ENCODE results near the gene TCEA3.

The TCEA3 gene

GRCh38 chr1:23444596-23445390 lies 20.2 kb upstream of the TCEA3 start:
- no peak for DNase-seq

DNA sequence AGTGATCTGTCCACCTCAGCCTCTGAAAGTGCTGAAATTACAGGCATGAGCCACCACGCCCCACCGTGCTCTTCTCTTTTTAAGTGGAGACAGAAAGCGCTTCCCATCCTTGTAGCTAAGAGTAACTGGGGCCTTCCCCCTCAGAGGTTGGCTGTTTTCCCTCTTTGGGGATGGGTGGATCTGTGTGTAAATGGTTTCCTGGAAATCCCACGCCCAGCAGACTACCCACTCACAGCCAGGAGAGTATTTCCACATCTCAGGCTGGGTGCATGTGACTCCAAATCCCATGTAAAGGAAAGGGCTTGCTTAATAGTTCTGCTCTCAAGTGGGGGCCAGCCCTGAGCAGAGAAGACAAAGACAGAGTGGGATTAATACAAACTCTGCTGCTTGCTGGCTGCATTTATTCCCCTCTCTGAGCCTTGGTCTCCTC lies 19.6 kb upstream of the TCEA3 start:
- no peak for DNase-seq

DNA sequence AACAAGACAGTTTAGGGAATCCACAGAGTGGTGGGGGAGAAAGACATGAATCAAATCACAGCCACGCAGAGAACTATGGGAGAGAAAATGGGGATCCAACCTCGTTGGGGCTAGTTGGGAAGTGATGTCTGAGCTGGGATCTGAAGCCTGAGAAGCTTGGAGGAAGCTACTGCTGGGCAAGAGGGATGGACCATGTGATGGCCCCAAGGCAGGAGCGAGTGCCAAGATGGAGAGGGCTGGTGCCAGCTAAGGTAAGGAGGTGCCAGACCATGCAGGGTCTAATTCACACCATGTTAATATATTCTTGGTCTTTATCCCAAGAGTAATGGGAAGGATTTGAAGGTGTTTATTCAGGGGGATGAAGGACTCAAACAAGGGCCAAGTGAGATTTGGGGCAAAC lies 18.2 kb upstream of the TCEA3 start:
- DNase-seq, result no peak

- DNase-seq, result no peak
Measured at GRCh38 chr1:23441446-23442148, 17.0 kb upstream of the TCEA3 start.

DNA sequence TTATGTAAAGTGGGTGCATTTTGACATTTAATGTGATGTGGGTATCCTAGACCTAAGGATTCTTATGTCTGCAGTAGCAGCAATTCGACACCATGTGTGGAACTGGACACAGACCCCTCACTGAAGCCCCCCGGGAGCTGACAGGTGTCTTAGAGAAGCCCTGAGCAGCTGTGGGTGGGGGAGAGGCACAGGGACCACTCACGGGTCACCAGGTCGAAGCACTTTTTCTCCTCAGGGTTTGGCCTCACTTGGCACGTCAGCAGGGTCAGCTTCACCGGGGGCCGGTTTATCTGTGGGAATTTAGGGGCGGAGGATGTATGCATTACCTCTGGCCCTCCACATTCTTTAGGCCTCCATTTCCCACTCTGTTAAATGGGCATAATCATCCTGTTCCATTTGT lies 14.0 kb upstream of the TCEA3 start:
- DNase-seq, result no peak

- no peak for DNase-seq
Measured at GRCh38 chr1:23437355-23437664, 12.8 kb upstream of the TCEA3 start.

- peak; percentile 66 for DNase-seq
Measured at GRCh38 chr1:23436520-23437354, 12.2 kb upstream of the TCEA3 start.

DNA sequence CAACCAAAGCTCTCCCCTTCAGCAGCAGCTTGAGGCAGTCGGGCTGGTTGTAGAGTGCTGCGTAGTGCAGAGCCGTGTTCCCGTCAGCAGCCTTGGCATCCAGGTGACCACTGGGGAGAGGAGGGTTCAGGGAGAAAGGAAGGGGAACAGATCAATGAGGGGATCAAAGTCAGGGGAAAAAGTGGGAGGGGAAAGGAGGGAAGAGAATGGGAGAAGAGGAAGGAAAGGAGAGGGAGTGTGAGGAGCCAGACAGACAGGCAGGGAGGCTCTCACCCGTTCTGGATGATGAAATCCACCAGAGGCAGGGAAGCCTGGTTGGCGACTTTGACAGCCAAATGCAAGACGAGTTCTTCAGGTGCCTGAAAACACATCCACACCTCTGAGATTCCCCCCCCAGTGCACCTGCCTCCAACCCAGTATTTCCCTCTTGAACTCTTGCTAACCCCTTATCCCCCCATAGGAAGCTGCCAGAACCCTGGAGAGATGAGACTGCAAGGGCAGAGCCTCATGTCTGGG lies 9.8 kb upstream of the TCEA3 start:
- DNase-seq, result no peak

DNA sequence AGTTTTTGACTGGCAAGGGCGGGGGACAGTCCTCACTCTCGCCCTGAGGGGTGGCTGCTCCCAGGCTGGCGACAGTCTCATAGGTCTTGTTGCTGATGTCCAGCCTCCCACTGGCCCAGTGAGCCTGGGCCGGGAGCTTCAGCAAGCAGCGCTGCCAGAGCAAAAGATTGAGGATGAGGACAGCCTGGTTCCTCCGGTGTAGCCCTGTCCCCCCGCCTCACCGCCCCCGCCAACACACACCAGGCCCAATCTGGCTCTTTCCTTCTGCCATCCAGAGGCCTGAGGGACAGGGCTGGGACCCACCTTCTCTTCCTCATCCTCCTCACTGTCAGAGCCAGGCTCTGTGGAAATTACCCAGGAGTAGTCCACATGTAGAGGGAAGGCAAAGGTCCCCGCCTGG lies 8.6 kb upstream of the TCEA3 start:
- DNase-seq, result no peak

- DNase-seq, result no peak
Measured at GRCh38 chr1:23431431-23431830, 6.9 kb upstream of the TCEA3 start.

GRCh38 chr1:23430803-23431202 lies 6.3 kb upstream of the TCEA3 start:
- no peak for DNase-seq

GRCh38 chr1:23428136-23428905 lies 3.8 kb upstream of the TCEA3 start:
- DNase-seq, result no peak

DNA sequence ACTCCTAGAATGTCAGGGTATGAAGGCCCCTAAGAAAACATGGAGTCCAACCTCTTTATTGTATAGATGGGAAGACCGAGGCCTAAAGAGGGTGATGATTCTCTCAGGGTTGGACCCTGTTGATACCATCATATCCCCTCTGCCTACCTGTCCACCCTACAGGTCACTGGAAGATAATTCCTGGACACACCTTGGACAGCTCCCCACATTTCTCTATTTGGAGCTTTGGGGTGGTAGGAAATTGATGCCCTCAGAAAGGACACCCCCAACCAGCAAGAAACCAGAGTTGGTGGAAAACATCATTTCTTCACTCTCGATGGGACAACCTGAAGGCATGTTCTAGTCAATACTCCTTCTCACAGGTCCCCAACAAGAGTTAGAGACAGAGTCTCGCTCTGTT lies 3.0 kb upstream of the TCEA3 start:
- no peak for DNase-seq

- no peak for DNase-seq
Measured at GRCh38 chr1:23426828-23427227, 2.3 kb upstream of the TCEA3 start.

DNA sequence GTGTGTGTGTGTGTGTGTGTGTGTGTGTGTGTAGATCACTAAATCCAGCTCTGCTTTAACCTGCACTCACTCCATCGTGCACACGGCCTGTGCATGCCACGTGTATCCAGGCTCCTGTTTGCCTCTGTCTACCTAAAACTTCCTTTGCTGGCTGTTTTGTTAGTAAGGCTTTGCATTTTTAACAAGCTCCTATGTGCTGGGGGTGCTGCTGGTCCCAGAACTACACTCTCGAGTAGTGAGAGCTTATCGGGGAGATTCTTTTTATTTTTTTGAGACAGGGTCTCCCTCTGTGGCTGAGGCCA lies 596 bp upstream of the TCEA3 start:
- no peak for DNase-seq

- DNase-seq, result peak; percentile 28
Measured at GRCh38 chr1:23423415-23424292, 894 bp downstream of the TCEA3 start.

DNA sequence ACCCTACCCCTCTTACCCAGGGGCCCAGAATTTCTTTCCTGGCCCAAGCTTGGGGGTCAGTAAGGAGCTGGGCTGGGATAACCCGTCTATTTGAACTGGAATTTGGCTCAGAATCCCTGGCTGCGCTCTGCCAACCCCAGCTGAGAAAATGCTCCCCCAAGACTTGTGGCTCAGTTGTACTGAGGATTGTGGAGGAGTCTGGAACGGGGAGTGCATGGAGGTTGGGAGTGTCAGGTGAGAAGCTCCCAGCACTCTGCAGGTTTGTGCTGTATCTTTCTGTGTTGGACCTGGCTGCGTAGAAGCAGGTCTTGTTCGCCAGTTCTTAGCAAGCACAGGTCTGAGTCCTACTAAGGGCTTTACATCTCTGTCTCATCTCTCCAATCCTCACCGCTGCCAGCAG lies 1.6 kb downstream of the TCEA3 start:
- DNase-seq, result no peak

GRCh38 chr1:23422241-23422877 lies 2.2 kb downstream of the TCEA3 start:
- DNase-seq, result peak; percentile 59

GRCh38 chr1:23421753-23422240 lies 2.8 kb downstream of the TCEA3 start:
- DNase-seq, result no peak

DNA sequence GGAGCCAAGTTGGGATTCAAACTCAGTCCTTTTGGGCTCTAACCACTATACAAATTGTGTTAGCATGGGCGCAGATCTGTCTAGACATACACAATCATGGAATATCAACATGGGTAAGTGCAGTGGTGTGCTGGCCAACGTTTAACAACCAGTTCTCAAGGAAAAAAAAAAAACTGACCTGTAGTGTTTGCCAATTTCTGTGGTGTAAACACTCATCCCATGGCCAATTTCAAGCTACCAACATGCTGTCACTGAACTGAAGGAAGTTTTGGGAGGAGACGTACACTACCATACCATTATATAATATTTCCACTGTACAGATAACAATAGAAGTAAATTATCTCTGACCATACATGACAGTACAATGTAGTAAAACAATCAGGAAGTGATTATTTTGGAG lies 3.2 kb downstream of the TCEA3 start:
- no peak for DNase-seq

- no peak for DNase-seq
Measured at GRCh38 chr1:23420778-23421177, 3.8 kb downstream of the TCEA3 start.
